CD8-positive, alpha-beta memory T cell (primary cell): ENCODE measurements around the gene THSD7A. TPM values are rescaled to one million over a fixed set of nuclear protein-coding genes. Genes with fewer than 3 reads are reported as not detected.

Source experiments
- CTCF ChIA-PET: fragments of 350-600 bp; sonication (Branson Sonifier 250); formaldehyde crosslinking; loops from one replicate; lab custom pipeline; 2021; ENCODE audit warnings: antibody characterized with exemption; lab: Charles Lee
- POLR2A ChIA-PET: fragments of 350-600 bp; sonication (Branson Sonifier 250); formaldehyde crosslinking; loops from one replicate; lab custom pipeline; 2021; ENCODE audit warnings: antibody characterized with exemption; lab: Charles Lee
- DNase-seq, 5 donors: peaks; one replicate each; pipeline versions ENCODE4 v3.0.0 to v3.0.0-alpha.2; 2020 to 2022; ENCODE audit warnings: mixed read lengths in 1 of 5
- H3K27ac ChIP-seq: one replicate; pipeline ENCODE4 v1.7.0; 2013; ENCODE audit warnings: low read depth, mild to moderate bottlenecking, low read length, moderate library complexity
- H3K27me3 ChIP-seq: 2 replicates; pipeline ENCODE4 v1.7.0; 2013; ENCODE audit warnings: low read length, mild to moderate bottlenecking; ENCODE audit not compliant: insufficient read depth, poor library complexity, severe bottlenecking
- H3K36me3 ChIP-seq: 2 replicates; pipeline ENCODE4 v1.7.0; 2013; ENCODE audit warnings: mild to moderate bottlenecking, low read length, moderate library complexity; ENCODE audit not compliant: insufficient read depth
- H3K4me1 ChIP-seq: 2 replicates; pipeline ENCODE4 v1.7.0; 2013; ENCODE audit warnings: mild to moderate bottlenecking, low read length, moderate library complexity; ENCODE audit not compliant: insufficient read depth
- H3K4me3 ChIP-seq: 2 replicates; pipeline ENCODE4 v1.7.0; 2013; ENCODE audit warnings: mild to moderate bottlenecking, low read length
- H3K9me3 ChIP-seq: 2 replicates; pipeline ENCODE4 v1.7.0; 2013; ENCODE audit warnings: mild to moderate bottlenecking, low read length
- H3K27ac Mint-ChIP-seq, 8 donors: one replicate each; pipeline ENCODE4 v1.8.0; 2020 to 2021; ENCODE audit warnings: mixed read lengths in 8 of 8, mild to moderate bottlenecking in 6 of 8, inconsistent platforms in 3 of 8, moderate library complexity in 3 of 8
- H3K27me3 Mint-ChIP-seq, 2 donors: one replicate each; pipeline ENCODE4 v1.8.0; 2020 to 2021; ENCODE audit warnings: mixed read lengths in 2 of 2, mild to moderate bottlenecking in 1 of 2, moderate library complexity in 1 of 2
- H3K36me3 Mint-ChIP-seq, 3 donors: one replicate each; pipeline ENCODE4 v1.8.0; 2020 to 2021; ENCODE audit warnings: mixed read lengths in 3 of 3, inconsistent platforms in 1 of 3, mild to moderate bottlenecking in 1 of 3
- H3K4me1 Mint-ChIP-seq, 3 donors: one replicate each; pipeline ENCODE4 v1.8.0; 2020 to 2021; ENCODE audit warnings: mixed read lengths in 3 of 3, inconsistent platforms in 1 of 3, mild to moderate bottlenecking in 1 of 3
- H3K4me3 Mint-ChIP-seq, 7 donors: one replicate each; pipeline ENCODE4 v1.8.0; 2020 to 2021; ENCODE audit warnings: mixed read lengths in 7 of 7, mild to moderate bottlenecking in 6 of 7, moderate library complexity in 4 of 7, inconsistent platforms in 2 of 7
- H3K9me3 Mint-ChIP-seq, 5 donors: one replicate each; pipeline ENCODE4 v1.8.0; 2020 to 2022; ENCODE audit warnings: mixed read lengths in 5 of 5, mild to moderate bottlenecking in 3 of 5, moderate library complexity in 2 of 5, inconsistent platforms in 1 of 5
- polyA plus RNA-seq: library from polyadenylated mRNA; unstranded; fragments of 300-500 nt; fragmentation: Illumina TruSeq; gene quantifications from one replicate; pipeline ENCODE4 v1.2.3, GENCODE V29; 2021
- total RNA-seq, 2 experiments: library from RNA; stranded (reverse); gene quantifications; one replicate each; pipeline ENCODE4 v1.2.3, GENCODE V29; 2021

Gene THSD7A
- total and polyA plus RNA-seq, 3 experiments from 2014 or later, result not detected

DNA sequence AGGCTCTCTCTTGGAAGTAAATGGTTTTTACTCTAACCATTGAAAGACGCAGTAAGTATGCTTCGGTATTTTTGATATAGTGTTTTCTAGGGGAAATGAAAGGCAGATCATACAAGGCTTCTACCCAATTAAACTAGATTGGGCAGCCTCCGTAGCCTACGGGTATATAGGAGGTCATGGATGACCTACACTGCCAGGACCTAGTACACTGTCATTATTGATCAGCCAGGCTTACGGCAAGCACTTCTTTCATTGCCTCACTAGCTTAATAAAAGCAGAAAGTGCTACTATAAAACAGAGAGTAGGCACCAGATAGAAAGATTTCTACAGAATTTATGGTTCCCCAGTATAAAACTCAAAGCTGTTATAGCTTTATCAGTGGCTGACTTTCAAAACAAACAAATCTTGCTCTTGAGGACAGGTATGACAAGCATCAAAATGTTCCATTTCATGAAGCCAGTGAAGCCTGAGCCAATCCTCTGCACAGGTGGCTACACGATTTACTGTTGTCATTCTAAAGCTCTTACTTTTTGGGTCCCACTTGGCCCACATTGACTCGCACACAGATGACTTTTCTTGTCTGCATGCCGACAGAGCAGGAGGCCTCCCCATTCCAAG is 358.1 kb downstream of the THSD7A start:
- H3K36me3 Mint-ChIP-seq, result no peaks in the 10 kb centered on the region
- H3K27me3 Mint-ChIP-seq, result no peaks in the 10 kb centered on the region
- Histone ChIP-seq H3K4me1 (no peaks in the 10 kb centered on the region), H3K9me3 (no peaks in the 10 kb centered on the region), H3K27ac (no peak overlapping the region), H3K4me3 (no peak overlapping the region), H3K27me3 (no peaks in the 10 kb centered on the region), H3K36me3 (no peaks in the 10 kb centered on the region)
- DNase-seq, result no peak
- H3K9me3 Mint-ChIP-seq, result peaks cover 0 to 2% (median 0%) of the 10 kb centered on the region in 5 donors
- H3K4me1 Mint-ChIP-seq, result no peaks in the 10 kb centered on the region
- ChIA-PET CTCF (no interaction called here), POLR2A (no interaction called here)
- H3K27ac Mint-ChIP-seq, result no peak overlapping the region
- H3K4me3 Mint-ChIP-seq, result no peak overlapping the region

DNA sequence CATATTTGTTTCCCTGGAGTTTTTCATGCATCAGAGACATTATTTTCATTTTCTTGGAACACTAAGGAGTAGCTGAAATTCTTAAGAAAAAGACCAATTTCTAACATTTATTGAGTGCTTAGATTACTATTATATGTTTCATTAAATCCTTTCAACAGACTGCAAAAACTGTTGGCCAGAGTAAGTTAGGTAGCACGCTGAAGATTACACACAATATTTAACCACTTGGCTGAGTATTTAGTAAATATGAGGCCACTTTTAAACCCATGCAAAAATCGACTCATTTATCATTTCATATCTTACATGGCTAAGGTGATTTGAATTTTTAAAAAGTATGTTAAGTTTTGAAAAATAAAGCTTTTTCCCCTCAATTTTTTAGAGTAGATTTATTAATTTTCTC is 358.8 kb downstream of the THSD7A start:
- Mint-ChIP-seq H3K4me3 (no peak overlapping the region), H3K27me3 (no peaks in the 10 kb centered on the region), H3K36me3 (no peaks in the 10 kb centered on the region), H3K9me3 (peaks cover 0 to 2% (median 0%) of the 10 kb centered on the region in 5 donors), H3K27ac (no peak overlapping the region), H3K4me1 (no peaks in the 10 kb centered on the region)
- ChIA-PET POLR2A (no interaction called here), CTCF (no interaction called here)
- DNase-seq, result no peak
- Histone ChIP-seq H3K27ac (no peak overlapping the region), H3K4me3 (no peak overlapping the region), H3K9me3 (no peaks in the 10 kb centered on the region), H3K27me3 (no peaks in the 10 kb centered on the region), H3K4me1 (no peaks in the 10 kb centered on the region), H3K36me3 (no peaks in the 10 kb centered on the region)

DNA sequence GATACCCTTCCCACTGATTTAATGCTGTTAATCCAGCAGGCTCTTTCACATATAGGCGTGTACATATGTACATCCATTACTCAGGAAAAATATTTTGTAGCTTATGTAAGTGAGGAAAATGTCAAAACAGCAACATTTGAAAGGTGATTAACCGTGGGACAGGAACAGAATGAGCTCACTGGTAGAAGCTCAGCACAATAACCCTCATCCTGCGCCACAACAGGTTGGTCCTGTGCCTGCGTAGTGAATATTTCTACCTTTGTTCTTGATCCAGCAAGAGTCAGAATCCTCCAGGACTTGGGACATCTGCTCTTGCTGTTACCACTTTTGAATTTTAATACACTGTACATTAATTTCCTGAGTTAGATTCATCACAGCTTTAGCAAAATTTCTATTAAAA is 359.4 kb downstream of the THSD7A start:
- Histone ChIP-seq H3K4me3 (no peak overlapping the region), H3K27ac (no peak overlapping the region), H3K9me3 (no peaks in the 10 kb centered on the region), H3K27me3 (no peaks in the 10 kb centered on the region), H3K4me1 (no peaks in the 10 kb centered on the region), H3K36me3 (no peaks in the 10 kb centered on the region)
- no peaks in the 10 kb centered on the region for H3K4me1 Mint-ChIP-seq
- ChIA-PET POLR2A (no interaction called here), CTCF (no interaction called here)
- H3K27me3 Mint-ChIP-seq, result no peaks in the 10 kb centered on the region
- peaks cover 0 to 2% (median 0%) of the 10 kb centered on the region in 5 donors for H3K9me3 Mint-ChIP-seq
- no peak overlapping the region for H3K27ac Mint-ChIP-seq
- no peaks in the 10 kb centered on the region for H3K36me3 Mint-ChIP-seq
- DNase-seq, result no peak
- H3K4me3 Mint-ChIP-seq, result no peak overlapping the region

DNA sequence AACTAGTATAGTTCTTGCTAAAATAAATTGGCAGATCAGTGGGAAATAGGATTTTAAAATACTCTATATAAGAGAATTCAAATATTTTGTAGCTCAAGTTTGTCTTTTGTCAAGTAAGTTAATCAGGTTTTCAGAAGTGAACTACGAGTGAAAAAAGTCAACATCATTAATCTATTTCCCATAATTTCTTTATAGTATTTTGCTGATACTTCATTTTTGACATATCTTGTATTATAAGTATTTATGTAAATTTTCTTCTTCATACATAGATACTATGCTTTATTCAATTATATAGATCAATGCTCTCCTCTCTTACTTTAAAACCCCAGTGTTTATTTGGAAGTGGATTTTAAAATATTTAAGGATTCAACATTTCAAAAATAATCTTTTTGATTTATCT is 360.7 kb downstream of the THSD7A start:
- H3K9me3 Mint-ChIP-seq, result peaks cover 0 to 8% (median 0%) of the 10 kb centered on the region in 5 donors
- H3K4me3 Mint-ChIP-seq, result no peak overlapping the region
- ChIA-PET CTCF (no interaction called here), POLR2A (no interaction called here)
- H3K9me3 ChIP-seq, result no peaks in the 10 kb centered on the region
- no peak overlapping the region for H3K27ac Mint-ChIP-seq
- H3K4me1 ChIP-seq, result no peaks in the 10 kb centered on the region
- H3K4me3 ChIP-seq, result no peak overlapping the region
- no peaks in the 10 kb centered on the region for H3K36me3 Mint-ChIP-seq
- H3K4me1 Mint-ChIP-seq, result no peaks in the 10 kb centered on the region
- no peak for DNase-seq
- no peaks in the 10 kb centered on the region for H3K27me3 Mint-ChIP-seq
- H3K36me3 ChIP-seq, result no peaks in the 10 kb centered on the region
- no peaks in the 10 kb centered on the region for H3K27me3 ChIP-seq
- H3K27ac ChIP-seq, result no peak overlapping the region

DNA sequence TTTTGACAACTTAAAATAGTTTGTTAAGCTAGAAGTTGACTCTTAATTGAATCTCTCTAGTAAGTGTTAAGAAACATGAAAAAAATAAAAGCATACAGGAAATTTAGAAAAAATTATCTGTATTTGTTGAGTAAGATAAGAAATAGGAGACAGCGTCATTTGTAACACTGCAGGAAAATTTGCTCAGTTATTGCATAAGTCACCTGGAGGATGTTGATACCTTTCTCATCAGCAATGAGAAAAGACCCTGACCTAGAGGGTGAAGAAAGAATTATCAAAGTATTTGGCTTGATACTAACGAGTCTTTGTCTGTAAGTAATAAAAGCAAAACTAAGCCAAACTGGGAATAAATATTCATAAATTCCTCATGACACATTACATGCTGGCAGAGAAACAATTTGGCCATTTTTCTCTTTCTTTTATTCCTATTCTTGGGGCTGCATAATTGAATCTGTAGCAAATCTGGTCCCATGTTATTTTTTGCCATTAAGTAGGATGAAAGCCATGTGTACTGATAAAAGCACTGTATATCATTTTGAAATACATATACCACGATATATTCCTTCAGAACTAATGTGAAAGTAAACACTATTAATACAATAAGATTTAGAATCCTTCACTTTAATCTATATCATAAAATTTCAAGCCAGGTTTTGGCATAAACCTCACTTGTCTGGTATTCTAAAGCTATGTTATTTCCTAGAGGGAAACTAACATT is 362.8 kb downstream of the THSD7A start:
- no peaks in the 10 kb centered on the region for H3K4me1 Mint-ChIP-seq
- no peak overlapping the region for H3K4me3 Mint-ChIP-seq
- H3K27me3 ChIP-seq, result no peaks in the 10 kb centered on the region
- H3K27ac ChIP-seq, result no peak overlapping the region
- CTCF ChIA-PET, result no interaction called here
- no peaks in the 10 kb centered on the region for H3K4me1 ChIP-seq
- no peaks in the 10 kb centered on the region for H3K36me3 ChIP-seq
- no peak overlapping the region for H3K4me3 ChIP-seq
- peaks cover 0 to 6% (median 0%) of the 10 kb centered on the region in 5 donors for H3K9me3 Mint-ChIP-seq
- H3K27me3 Mint-ChIP-seq, result no peaks in the 10 kb centered on the region
- no peaks in the 10 kb centered on the region for H3K9me3 ChIP-seq
- POLR2A ChIA-PET, result no interaction called here
- DNase-seq, result no peak
- no peaks in the 10 kb centered on the region for H3K36me3 Mint-ChIP-seq
- no peak overlapping the region for H3K27ac Mint-ChIP-seq

DNA sequence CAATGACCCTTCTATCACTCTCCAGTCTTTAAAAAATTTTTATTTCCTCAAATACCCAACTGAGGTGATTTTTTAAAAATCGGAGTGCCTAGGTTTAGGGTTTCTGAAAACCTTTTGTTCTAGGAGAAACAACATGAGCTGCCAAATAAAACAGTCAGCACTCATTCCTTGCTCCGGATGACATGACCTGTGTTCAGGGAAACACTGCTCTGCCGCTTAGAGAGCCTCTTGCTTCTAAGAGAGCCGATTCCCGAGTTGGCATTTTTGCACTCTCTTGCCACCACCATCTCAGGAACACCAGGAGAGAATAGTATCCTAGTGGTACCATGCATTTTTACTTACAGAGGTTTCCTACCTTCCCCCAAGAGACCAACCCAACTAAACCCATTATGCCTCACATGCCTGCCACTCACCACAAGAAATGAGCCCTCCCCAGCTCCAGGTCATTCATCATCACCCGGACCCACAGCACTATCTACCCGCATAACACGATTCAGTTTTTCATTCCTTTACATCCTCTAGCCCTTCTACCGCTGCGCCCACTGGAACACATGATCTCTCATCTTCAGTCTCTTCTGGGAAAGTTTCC is 365.4 kb downstream of the THSD7A start:
- no peaks in the 10 kb centered on the region for H3K9me3 ChIP-seq
- no peaks in the 10 kb centered on the region for H3K36me3 ChIP-seq
- no peak overlapping the region for H3K4me3 Mint-ChIP-seq
- CTCF ChIA-PET, result no interaction called here
- no peak overlapping the region for H3K27ac Mint-ChIP-seq
- no peaks in the 10 kb centered on the region for H3K4me1 Mint-ChIP-seq
- POLR2A ChIA-PET, result no interaction called here
- no peaks in the 10 kb centered on the region for H3K27me3 Mint-ChIP-seq
- no peak overlapping the region for H3K27ac ChIP-seq
- H3K4me3 ChIP-seq, result no peak overlapping the region
- H3K36me3 Mint-ChIP-seq, result no peaks in the 10 kb centered on the region
- peaks cover 0 to 6% (median 0%) of the 10 kb centered on the region in 5 donors for H3K9me3 Mint-ChIP-seq
- H3K27me3 ChIP-seq, result no peaks in the 10 kb centered on the region
- H3K4me1 ChIP-seq, result no peaks in the 10 kb centered on the region
- DNase-seq, result no peak

DNA sequence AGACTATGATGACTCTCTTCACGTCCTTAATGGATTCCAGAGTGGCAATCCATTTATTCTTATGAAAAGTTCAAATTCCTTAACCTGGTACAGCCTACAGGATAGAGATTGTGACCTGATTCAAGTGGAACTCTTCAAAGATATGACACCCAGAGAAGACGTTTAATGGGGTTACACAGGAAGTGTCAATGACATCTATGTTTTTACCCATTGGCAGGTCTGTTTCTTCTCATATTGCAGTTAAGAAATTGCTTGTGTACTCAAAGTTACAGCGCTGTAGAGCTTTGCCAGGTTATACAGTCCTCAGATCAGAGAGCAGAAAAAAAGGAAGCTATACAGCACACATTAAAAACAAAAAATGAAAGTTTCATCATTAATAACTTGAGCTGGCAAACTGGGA is 367.4 kb downstream of the THSD7A start:
- Mint-ChIP-seq H3K27ac (no peak overlapping the region), H3K4me3 (no peak overlapping the region), H3K27me3 (no peaks in the 10 kb centered on the region), H3K4me1 (no peaks in the 10 kb centered on the region), H3K36me3 (no peaks in the 10 kb centered on the region), H3K9me3 (peaks cover 0 to 6% (median 0%) of the 10 kb centered on the region in 5 donors)
- no peak for DNase-seq
- Histone ChIP-seq H3K4me1 (no peaks in the 10 kb centered on the region), H3K27ac (no peak overlapping the region), H3K36me3 (no peaks in the 10 kb centered on the region), H3K4me3 (no peak overlapping the region), H3K27me3 (no peaks in the 10 kb centered on the region), H3K9me3 (no peaks in the 10 kb centered on the region)
- ChIA-PET CTCF (no interaction called here), POLR2A (no interaction called here)

DNA sequence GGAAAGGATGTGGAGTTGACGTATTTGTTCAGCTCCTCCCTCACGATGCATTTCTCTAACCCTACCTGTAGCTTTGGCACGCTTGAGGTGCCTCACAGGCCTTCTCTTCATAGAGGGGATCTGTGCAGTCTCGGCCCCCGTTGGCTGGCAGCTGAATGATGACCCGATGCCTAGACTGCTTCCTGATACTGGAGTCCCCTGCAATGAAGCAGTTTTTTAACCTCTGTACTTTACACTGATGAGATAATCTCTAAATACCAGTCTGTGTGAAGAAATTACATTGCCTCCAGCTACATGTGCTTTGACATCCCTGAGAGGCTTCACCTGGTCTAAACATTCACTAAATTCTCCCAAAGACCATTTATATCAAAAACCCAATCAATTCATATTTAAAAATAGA is 370.1 kb downstream of the THSD7A start:
- no peaks in the 10 kb centered on the region for H3K27me3 ChIP-seq
- no peaks in the 10 kb centered on the region for H3K36me3 Mint-ChIP-seq
- no peak overlapping the region for H3K27ac ChIP-seq
- no peaks in the 10 kb centered on the region for H3K36me3 ChIP-seq
- POLR2A ChIA-PET, result no interaction called here
- H3K27me3 Mint-ChIP-seq, result no peaks in the 10 kb centered on the region
- CTCF ChIA-PET, result no interaction called here
- DNase-seq, result no peak
- no peaks in the 10 kb centered on the region for H3K9me3 ChIP-seq
- H3K9me3 Mint-ChIP-seq, result peaks cover 0 to 9% (median 0%) of the 10 kb centered on the region in 5 donors
- no peak overlapping the region for H3K4me3 Mint-ChIP-seq
- H3K4me1 ChIP-seq, result no peaks in the 10 kb centered on the region
- H3K4me1 Mint-ChIP-seq, result no peaks in the 10 kb centered on the region
- no peak overlapping the region for H3K4me3 ChIP-seq
- no peak overlapping the region for H3K27ac Mint-ChIP-seq
